Measurements from ENCODE around the gene CDPF1. TPM values are rescaled to one million over a fixed set of nuclear protein-coding genes. Genes with fewer than 3 reads are reported as not detected.

Gene CDPF1
- total and polyA plus RNA-seq, 2 of the 4 experiments (the other 2 are of a cell fraction): 11.5 to 14.5 TPM

DNA sequence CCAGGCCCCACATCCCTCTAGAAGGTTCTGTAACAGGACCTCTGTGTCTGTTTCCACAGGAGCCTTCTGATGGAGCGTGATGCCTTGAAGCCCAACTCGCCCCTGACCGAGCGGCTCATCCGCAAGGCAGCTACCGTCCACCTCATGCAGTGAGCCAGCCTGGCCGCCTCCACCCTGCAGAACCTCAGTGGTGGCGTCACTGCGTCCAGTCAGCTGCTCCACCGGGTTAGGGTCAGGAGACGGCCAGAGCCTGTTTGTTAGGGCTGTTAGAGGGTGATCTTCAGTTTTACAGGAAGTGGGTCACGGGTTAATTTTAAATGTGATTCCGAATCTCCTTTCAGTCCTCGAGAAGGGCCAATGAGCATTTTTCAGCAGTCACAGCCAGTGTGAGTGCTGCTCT lies 42.6 kb upstream of the CDPF1 start:
- Histone ChIP-seq H3K27me3 (ENCODE audit: control insufficient read depth, insufficient read depth, low read length) (no peaks in the 10 kb centered on the region), H4K8ac (ENCODE audit: low read depth in 2 of 2, low read length in 2 of 2) (no peak overlapping the region), H3K9me3 (ENCODE audit: control insufficient read depth, insufficient read depth, low read length) (no peaks in the 10 kb centered on the region), H4K5ac (ENCODE audit: low read depth, low read length) (no peak overlapping the region), H3K18ac (ENCODE audit: low read depth, low read length) (no peak overlapping the region), H2BK5ac (ENCODE audit: low read depth, low read length, poor library complexity, severe bottlenecking) (no peak overlapping the region), H3K36me3 (ENCODE audit: control insufficient read depth, insufficient read depth, low read length) (peaks cover 43% of the 10 kb centered on the region), H3K79me1 (ENCODE audit: low read depth in 1 of 2, low read length in 2 of 2) (peaks cover 0 to 18% of the 10 kb centered on the region in 2 experiments; a peak in 2 of 4 replicates), H2AK5ac (ENCODE audit: low read depth, low read length) (no peak overlapping the region), H3K23ac (ENCODE audit: low read depth, low read length) (no peak overlapping the region), H2AFZ (replicated peaks; ENCODE audit: low read length, poor library complexity) (no peak overlapping the region), H3K56ac (ENCODE audit: extremely low read depth, insufficient read depth, low read length) (no peak overlapping the region), H3K14ac (replicated peaks; ENCODE audit: low read depth, low read length) (no peak overlapping the region), H2BK120ac (ENCODE audit: low read depth, low read length) (no peak overlapping the region), H2BK15ac (ENCODE audit: low read depth, low read length) (no peak overlapping the region), H3K9ac (ENCODE audit: low read depth, low read length) (no peak overlapping the region), H3K4me1 (ENCODE audit: control insufficient read depth, insufficient read depth, low read length) (peaks cover 11% of the 10 kb centered on the region), H2BK20ac (ENCODE audit: low read depth, low read length) (no peak overlapping the region), H4K91ac (ENCODE audit: insufficient read depth, low read depth, low read length) (no peak overlapping the region), H3K4me3 (ENCODE audit: insufficient read depth, low read depth, low read length) (no peak overlapping the region), H3K9me1 (ENCODE audit: insufficient read depth, low read length) (peaks cover 20% of the 10 kb centered on the region), H3K4me2 (ENCODE audit: low read depth, low read length) (no peak overlapping the region), H3K4ac (ENCODE audit: low read depth, low read length) (no peak overlapping the region), H2AK9ac (replicated peaks; ENCODE audit: low read depth, low read length, poor library complexity) (peak overlapping the region; percentile 73), H4K20me1 (ENCODE audit: insufficient read depth, low read length) (no peaks in the 10 kb centered on the region), H3K27ac (ENCODE audit: insufficient read depth, low read length) (no peak overlapping the region)
- TF ChIP-seq RCOR1 (IDR thresholded peaks at IDR 0.05; ENCODE audit: insufficient replicate concordance, low read length): no peak
- no peak for TF ChIP-seq RAD21 (IDR thresholded peaks at IDR 0.05; ENCODE audit: low read length)
- TF ChIP-seq CEBPB (IDR thresholded peaks at IDR 0.05; ENCODE audit: low read depth, low read length): no peak
- no peak for TF ChIP-seq BHLHE40 (IDR thresholded peaks at IDR 0.05; ENCODE audit: low read depth, low read length)
- TF ChIP-seq, protein P1, sequence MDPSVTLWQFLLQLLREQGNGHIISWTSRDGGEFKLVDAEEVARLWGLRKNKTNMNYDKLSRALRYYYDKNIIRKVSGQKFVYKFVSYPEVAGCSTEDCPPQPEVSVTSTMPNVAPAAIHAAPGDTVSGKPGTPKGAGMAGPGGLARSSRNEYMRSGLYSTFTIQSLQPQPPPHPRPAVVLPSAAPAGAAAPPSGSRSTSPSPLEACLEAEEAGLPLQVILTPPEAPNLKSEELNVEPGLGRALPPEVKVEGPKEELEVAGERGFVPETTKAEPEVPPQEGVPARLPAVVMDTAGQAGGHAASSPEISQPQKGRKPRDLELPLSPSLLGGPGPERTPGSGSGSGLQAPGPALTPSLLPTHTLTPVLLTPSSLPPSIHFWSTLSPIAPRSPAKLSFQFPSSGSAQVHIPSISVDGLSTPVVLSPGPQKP (IDR thresholded peaks at IDR 0.05; ENCODE audit: borderline replicate concordance, low read depth, low read length): no peak
- TF ChIP-seq, protein P2, sequence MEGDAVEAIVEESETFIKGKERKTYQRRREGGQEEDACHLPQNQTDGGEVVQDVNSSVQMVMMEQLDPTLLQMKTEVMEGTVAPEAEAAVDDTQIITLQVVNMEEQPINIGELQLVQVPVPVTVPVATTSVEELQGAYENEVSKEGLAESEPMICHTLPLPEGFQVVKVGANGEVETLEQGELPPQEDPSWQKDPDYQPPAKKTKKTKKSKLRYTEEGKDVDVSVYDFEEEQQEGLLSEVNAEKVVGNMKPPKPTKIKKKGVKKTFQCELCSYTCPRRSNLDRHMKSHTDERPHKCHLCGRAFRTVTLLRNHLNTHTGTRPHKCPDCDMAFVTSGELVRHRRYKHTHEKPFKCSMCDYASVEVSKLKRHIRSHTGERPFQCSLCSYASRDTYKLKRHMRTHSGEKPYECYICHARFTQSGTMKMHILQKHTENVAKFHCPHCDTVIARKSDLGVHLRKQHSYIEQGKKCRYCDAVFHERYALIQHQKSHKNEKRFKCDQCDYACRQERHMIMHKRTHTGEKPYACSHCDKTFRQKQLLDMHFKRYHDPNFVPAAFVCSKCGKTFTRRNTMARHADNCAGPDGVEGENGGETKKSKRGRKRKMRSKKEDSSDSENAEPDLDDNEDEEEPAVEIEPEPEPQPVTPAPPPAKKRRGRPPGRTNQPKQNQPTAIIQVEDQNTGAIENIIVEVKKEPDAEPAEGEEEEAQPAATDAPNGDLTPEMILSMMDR (conservative IDR thresholded peaks at IDR 0.05; ENCODE audit: low read depth, low read length): no peak
- TF ChIP-seq, protein P3, sequence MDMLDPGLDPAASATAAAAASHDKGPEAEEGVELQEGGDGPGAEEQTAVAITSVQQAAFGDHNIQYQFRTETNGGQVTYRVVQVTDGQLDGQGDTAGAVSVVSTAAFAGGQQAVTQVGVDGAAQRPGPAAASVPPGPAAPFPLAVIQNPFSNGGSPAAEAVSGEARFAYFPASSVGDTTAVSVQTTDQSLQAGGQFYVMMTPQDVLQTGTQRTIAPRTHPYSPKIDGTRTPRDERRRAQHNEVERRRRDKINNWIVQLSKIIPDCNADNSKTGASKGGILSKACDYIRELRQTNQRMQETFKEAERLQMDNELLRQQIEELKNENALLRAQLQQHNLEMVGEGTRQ (IDR thresholded peaks at IDR 0.05; ENCODE audit: low read depth, low read length): no peak
- TF ChIP-seq RFX5 (IDR thresholded peaks at IDR 0.05; ENCODE audit: low read depth, low read length): no peak
- TF ChIP-seq NFE2L2 (IDR thresholded peaks at IDR 0.05; ENCODE audit: low read depth, low read length): no peak
- no peak for TF ChIP-seq POLR2A (IDR thresholded peaks at IDR 0.05; ENCODE audit: low read depth, low read length)
- TF ChIP-seq CHD1 (IDR thresholded peaks at IDR 0.05; ENCODE audit: low read depth, low read length): no peak
- no peak for TF ChIP-seq MAFK (IDR thresholded peaks at IDR 0.05; ENCODE audit: low read depth, low read length)
- no peak for TF ChIP-seq FOS (IDR thresholded peaks at IDR 0.05; ENCODE audit: low read depth, low read length)
- no peak for DNase-seq
- no TSS peak for BruUV-seq (replicated peaks)
- CTCF ChIA-PET: no interaction called here
- in situ Hi-C loops (cut with MboI; ENCODE audit: low sequenced_read_pairs) (no loop called here), dilution Hi-C loops (cut with HindIII; ENCODE audit: low sequenced_read_pairs, unreplicated experiment) (no loop called here), intact Hi-C loops (cut with micrococcal nuclease) (no loop called here)
- no peak for ATAC-seq (ENCODE audit: low read depth)
- POLR2A ChIA-PET (ENCODE audit: unreplicated experiment): no interaction called here
- WGBS, 2 experiments (ENCODE audit: extremely low coverage in 2 of 2, insufficient read length in 1 of 2): 96% methylated on average over 5 of the region's 14 CpGs; no CpG with 5 or more reads in 1 of the 2 experiments
